Right atrium auricular region (tissue), 2 donors: ENCODE results near the gene NPR3. TPM values are rescaled to one million over a fixed set of nuclear protein-coding genes. Genes with fewer than 3 reads are reported as not detected.

Experiments
- DNase-seq: peaks from one replicate; pipeline ENCODE4 v3.0.0-alpha.2; 2019; ENCODE audit warnings: low spot score
- H3K27ac ChIP-seq, 2 donors: fragments of 200-600 bp; sonication (generic); 1 replicate in 1 of 2; 2 replicates in 1 of 2; pipeline ENCODE4 v1.5.1; 2016 to 2019
- H3K27me3 ChIP-seq, 2 donors: fragments of 200-600 bp; sonication (generic); one replicate each; pipeline versions ENCODE4 v1.5.1 to v1.6.0; 2017 to 2019
- H3K36me3 ChIP-seq: fragments of 200-600 bp; sonication (generic); one replicate; pipeline ENCODE4 v1.5.1; 2016
- H3K4me1 ChIP-seq, 2 donors: fragments of 200-600 bp; sonication (generic); one replicate each; pipeline versions ENCODE4 v1.5.1 to v1.6.0; 2017 to 2019
- H3K4me3 ChIP-seq, 2 donors: fragments of 200-600 bp; sonication (generic); 1 replicate in 1 of 2; 2 replicates in 1 of 2; pipeline ENCODE4 v1.5.1; 2017 to 2019; ENCODE audit warnings: mild to moderate bottlenecking in 1 of 2, moderate library complexity in 1 of 2
- H3K9me3 ChIP-seq, 2 donors: fragments of 200-600 bp; sonication (generic); one replicate each; pipeline ENCODE4 v1.5.1; 2019
- total RNA-seq, 2 donors: library from RNA; depleted of rRNA; stranded (reverse); fragments of >200 nt; gene quantifications; one replicate each; pipeline ENCODE4 v1.1.0, GENCODE V29; 2016
- TF ChIP-seq, protein P1 (sequence below), 2 donors: fragments of 200-600 bp; sonication (generic); IDR thresholded peaks; one replicate each; pipeline ENCODE4 v1.5.1; 2019; ENCODE audit warnings: antibody characterized with exemption in 2 of 2

NPR3 gene
- total RNA-seq, 2 donors from 2014 or later: 22.0 to 51.0 TPM

DNA sequence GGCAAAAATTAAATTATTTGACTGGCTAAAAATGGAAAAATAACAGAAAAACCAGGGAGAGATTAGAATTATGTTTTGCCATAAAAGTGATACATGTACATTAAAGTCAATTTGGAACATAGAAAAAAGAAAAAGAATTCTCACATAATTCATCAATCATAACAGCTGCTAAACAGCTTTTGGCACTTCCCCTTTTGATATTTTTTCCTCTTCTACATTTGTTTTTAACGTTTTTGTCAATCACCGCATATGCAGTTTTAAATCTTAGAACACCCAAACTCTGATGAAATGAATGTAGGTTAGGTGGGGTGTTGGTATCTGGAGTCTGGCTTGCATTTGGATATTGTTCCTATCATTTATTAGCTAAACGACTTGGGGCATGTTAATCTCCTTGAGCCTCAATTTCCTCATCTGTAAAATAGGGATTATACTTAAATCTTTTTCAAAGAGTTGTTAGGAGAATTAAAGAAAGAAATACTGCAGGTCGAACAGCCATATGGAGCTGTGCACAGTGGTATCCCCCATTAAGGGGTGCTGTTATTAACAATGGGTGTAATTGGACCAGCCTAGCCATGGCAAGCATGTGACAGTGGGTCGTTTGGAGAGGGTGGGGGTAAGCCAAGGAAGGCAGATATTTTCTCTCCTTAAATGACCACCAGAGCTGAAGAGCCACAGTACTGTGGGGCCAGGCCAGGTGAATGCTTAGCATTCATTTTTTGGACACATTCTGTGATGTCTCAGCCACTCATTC lies 22.6 kb downstream of the NPR3 start:
- Histone ChIP-seq H3K36me3 (no peaks in the 10 kb centered on the region), H3K4me3 (no peak overlapping the region), H3K27me3 (no peaks in the 10 kb centered on the region), H3K27ac (no peak overlapping the region), H3K4me1 (no peaks in the 10 kb centered on the region), H3K9me3 (no peaks in the 10 kb centered on the region)
- TF ChIP-seq, protein P1, sequence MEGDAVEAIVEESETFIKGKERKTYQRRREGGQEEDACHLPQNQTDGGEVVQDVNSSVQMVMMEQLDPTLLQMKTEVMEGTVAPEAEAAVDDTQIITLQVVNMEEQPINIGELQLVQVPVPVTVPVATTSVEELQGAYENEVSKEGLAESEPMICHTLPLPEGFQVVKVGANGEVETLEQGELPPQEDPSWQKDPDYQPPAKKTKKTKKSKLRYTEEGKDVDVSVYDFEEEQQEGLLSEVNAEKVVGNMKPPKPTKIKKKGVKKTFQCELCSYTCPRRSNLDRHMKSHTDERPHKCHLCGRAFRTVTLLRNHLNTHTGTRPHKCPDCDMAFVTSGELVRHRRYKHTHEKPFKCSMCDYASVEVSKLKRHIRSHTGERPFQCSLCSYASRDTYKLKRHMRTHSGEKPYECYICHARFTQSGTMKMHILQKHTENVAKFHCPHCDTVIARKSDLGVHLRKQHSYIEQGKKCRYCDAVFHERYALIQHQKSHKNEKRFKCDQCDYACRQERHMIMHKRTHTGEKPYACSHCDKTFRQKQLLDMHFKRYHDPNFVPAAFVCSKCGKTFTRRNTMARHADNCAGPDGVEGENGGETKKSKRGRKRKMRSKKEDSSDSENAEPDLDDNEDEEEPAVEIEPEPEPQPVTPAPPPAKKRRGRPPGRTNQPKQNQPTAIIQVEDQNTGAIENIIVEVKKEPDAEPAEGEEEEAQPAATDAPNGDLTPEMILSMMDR (IDR thresholded peaks at IDR 0.05): no peak
- DNase-seq: no peak

DNA sequence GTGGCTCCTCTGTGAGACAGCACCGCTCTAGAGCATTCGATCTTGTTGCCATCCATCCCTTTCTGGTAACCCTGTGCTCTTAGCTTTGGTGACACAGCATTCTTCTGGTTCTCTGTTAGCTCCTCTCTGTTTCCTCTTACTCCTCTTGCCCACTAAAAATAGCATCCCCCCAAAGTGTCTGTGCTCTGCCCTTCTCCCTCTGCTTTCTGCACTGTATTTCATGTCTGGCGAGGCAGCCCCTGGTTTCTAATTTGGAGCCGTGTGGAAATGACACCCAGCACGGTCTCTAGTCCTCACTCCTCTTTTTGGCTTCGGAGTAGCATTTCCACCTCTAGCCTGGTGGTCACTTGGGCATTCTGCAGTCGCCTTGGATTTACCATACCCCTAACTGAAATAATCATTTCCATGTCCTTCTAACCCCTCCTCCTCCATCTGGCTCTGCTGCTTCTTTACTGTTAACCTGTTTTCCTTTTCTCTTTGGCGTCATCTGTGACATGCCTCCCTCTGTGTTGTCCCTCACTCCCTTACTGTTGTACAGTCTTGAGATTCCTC lies 23.8 kb downstream of the NPR3 start:
- DNase-seq: no peak
- H3K36me3 ChIP-seq: no peaks in the 10 kb centered on the region
- no peaks in the 10 kb centered on the region for H3K27me3 ChIP-seq
- H3K27ac ChIP-seq: no peak overlapping the region
- no peaks in the 10 kb centered on the region for H3K9me3 ChIP-seq
- H3K4me3 ChIP-seq: no peak overlapping the region
- TF ChIP-seq, protein P1 (IDR thresholded peaks at IDR 0.05): no peak
- H3K4me1 ChIP-seq: no peaks in the 10 kb centered on the region

DNA sequence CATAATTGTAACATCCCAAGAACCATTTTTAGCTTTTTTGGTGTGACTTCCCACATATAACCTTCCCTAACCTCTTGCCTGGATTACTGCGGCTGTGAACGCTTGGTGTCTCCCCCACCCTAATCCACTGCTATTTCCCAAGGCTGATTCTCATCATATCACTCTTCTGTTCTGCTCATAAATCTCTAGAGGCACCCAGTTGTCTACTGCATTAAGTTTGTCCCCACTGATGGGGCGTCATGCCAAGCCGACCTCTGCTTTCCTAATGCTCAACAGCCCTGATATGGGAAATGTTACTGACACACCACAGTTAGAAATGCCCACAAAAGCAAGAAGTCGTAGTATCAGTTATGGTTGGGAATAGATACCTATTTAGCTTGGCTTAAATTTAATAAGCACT lies 24.4 kb downstream of the NPR3 start:
- Histone ChIP-seq H3K27me3 (no peaks in the 10 kb centered on the region), H3K27ac (no peak overlapping the region), H3K4me3 (no peak overlapping the region), H3K36me3 (no peaks in the 10 kb centered on the region), H3K9me3 (no peaks in the 10 kb centered on the region), H3K4me1 (no peaks in the 10 kb centered on the region)
- DNase-seq: no peak
- TF ChIP-seq, protein P1 (IDR thresholded peaks at IDR 0.05): no peak

DNA sequence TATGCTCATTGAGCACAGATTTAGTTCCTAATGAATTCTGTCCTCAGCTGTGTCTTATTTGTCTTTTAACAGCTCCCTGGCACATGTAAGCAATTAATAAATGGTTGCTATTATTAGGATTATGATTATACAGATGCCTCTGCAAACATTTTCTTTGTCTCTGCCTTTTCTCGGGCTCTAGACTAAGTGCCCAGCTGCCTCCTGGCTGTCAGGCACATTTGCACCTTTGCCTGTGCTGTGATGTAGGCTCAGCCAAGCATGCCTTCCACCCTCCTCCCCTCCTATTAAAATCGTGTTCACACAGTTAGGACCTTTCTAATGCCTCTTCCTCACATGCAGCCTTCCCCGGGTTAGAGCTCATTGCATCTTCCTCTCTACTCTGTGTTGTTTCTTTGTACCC lies 25.7 kb downstream of the NPR3 start:
- TF ChIP-seq, protein P1 (IDR thresholded peaks at IDR 0.05): no peak
- no peak for DNase-seq
- Histone ChIP-seq H3K36me3 (no peaks in the 10 kb centered on the region), H3K4me3 (no peak overlapping the region), H3K27me3 (no peaks in the 10 kb centered on the region), H3K4me1 (no peaks in the 10 kb centered on the region), H3K9me3 (no peaks in the 10 kb centered on the region), H3K27ac (no peak overlapping the region)

DNA sequence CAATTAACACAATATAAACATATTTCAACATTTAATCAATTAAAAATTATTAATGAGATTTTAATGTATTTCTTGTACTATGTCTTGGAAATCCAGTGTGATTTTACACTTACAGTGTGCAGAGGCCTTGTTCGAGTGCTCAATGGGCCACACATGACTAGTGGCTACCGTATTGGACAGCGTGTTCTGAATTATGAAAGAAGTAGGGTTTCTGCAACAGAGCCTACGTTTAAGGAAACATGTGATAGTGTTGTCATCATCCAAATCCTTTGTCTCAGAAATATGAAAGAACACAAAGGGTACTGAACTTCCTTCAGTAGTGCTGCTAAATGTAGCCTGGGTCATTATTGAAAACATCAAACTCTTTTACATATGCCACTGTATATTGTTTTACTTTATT lies 29.5 kb downstream of the NPR3 start:
- Histone ChIP-seq H3K4me1 (no peaks in the 10 kb centered on the region), H3K27me3 (no peaks in the 10 kb centered on the region), H3K4me3 (no peak overlapping the region), H3K36me3 (no peaks in the 10 kb centered on the region), H3K9me3 (no peaks in the 10 kb centered on the region), H3K27ac (no peak overlapping the region)
- DNase-seq: no peak
- TF ChIP-seq, protein P1 (IDR thresholded peaks at IDR 0.05): no peak
